Peyer's patch (tissue), 4 donors: ENCODE results near the gene TLR8. TPM values are rescaled to one million over a fixed set of nuclear protein-coding genes. Genes with fewer than 3 reads are reported as not detected.
A peak's percentile ranks its signal among the peaks of the same experiment; 100 is the strongest.

ENCODE experiments used
- DNase-seq, 3 donors: peaks; one replicate each; pipeline ENCODE4 v3.0.0-alpha.2; 2017 to 2019
- H3K27ac ChIP-seq, 4 donors: fragments of 200-600 bp; sonication (generic); one replicate each; pipeline ENCODE4 v1.5.1; 2016 to 2019
- H3K27me3 ChIP-seq, 2 donors: fragments of 200-600 bp; sonication (generic); one replicate each; pipeline ENCODE4 v1.5.1; 2019
- H3K36me3 ChIP-seq, 3 donors: fragments of 200-600 bp; sonication (generic); one replicate each; pipeline ENCODE4 v1.5.1; 2016 to 2019
- H3K4me1 ChIP-seq, 4 donors: fragments of 200-600 bp; sonication (generic); one replicate each; pipeline ENCODE4 v1.5.1; 2016 to 2019
- H3K4me3 ChIP-seq, 4 donors: fragments of 200-600 bp; sonication (generic); 1 replicate in 3 of 4; 2 replicates in 1 of 4; pipeline ENCODE4 v1.5.1; 2016 to 2019; ENCODE audit warnings: mild to moderate bottlenecking in 1 of 4
- H3K9me3 ChIP-seq, 4 donors: fragments of 200-600 bp; sonication (generic); one replicate each; pipeline ENCODE4 v1.5.1; 2016 to 2019; ENCODE audit warnings: mild to moderate bottlenecking in 1 of 4
- POLR2A ChIP-seq, 2 donors: fragments of 450-650 bp; IDR thresholded peaks; one replicate each; pipeline ENCODE4 v1.5.1; 2017; ENCODE audit warnings: antibody characterized with exemption in 2 of 2, mild to moderate bottlenecking in 2 of 2, moderate library complexity in 2 of 2
- total RNA-seq, 4 donors: library from RNA; depleted of rRNA; stranded (reverse); fragments of >200 nt; gene quantifications; one replicate each; pipeline ENCODE4 v1.1.0, GENCODE V29; 2016
- TF ChIP-seq, protein P1 (sequence below), 6 experiments: fragments of 450-650 bp in 4 of 6; fragments of 200-600 bp in 2 of 6; sonication (generic) in 1 of 6; IDR thresholded peaks; one replicate each; pipeline ENCODE4 v1.5.1; 2017 to 2019; ENCODE audit warnings: antibody characterized with exemption in 6 of 6, mild to moderate bottlenecking in 3 of 6, moderate library complexity in 1 of 6

The TLR8 gene
- 1 to 10 TPM in 1 of 4 donors, under 1 TPM in 1, not detected in 2; 0.28 to 1.3 TPM for total RNA-seq

DNA sequence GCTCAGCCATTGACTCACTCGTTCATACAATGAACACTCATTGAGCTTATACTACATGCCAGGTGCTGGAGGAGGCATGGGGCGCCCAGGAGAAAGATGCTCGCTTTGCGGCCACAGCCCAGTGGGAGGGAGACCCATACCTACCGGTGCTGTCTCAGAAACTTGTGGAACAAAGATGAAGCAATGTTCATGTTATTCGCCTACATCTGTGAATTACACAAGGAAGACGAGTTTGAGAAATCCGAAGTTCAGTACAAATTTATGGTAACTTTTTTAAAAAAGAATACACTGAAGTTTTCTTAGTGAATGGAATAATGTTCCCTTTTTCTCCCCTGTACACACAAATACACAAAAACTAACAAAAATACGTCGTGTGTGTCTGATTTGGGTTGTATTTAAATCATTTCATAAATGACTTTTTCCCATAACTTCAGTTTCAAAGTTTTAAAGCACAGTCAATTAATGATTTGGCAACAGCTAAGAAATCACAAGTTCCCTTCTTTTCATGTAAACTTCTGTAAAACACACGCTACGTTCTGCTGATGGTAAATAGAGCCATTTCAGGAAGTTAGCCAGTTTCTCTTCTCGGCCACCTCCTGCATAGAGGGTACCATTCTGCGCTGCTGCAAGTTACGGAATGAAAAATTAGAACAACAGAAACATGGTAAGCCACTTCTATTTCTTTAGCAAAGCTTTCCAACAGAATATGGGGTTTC lies at the start of gene TLR8:
TSS of gene TLR8 (plus strand) at position 575 of the 716 bp plus-strand sequence. CDS start at position 662, 87 bp downstream.
- Histone ChIP-seq H3K4me3 (no peak within 1 kb of the TSS), H3K27me3 (no peaks in the 10 kb centered on the region), H3K27ac (no peak within 1 kb of the TSS), H3K9me3 (no peaks in the 10 kb centered on the region), H3K36me3 (no peaks in the 10 kb centered on the region), H3K4me1 (no peaks in the 10 kb centered on the region)
- DNase-seq: no peak
- TF ChIP-seq, protein P1, sequence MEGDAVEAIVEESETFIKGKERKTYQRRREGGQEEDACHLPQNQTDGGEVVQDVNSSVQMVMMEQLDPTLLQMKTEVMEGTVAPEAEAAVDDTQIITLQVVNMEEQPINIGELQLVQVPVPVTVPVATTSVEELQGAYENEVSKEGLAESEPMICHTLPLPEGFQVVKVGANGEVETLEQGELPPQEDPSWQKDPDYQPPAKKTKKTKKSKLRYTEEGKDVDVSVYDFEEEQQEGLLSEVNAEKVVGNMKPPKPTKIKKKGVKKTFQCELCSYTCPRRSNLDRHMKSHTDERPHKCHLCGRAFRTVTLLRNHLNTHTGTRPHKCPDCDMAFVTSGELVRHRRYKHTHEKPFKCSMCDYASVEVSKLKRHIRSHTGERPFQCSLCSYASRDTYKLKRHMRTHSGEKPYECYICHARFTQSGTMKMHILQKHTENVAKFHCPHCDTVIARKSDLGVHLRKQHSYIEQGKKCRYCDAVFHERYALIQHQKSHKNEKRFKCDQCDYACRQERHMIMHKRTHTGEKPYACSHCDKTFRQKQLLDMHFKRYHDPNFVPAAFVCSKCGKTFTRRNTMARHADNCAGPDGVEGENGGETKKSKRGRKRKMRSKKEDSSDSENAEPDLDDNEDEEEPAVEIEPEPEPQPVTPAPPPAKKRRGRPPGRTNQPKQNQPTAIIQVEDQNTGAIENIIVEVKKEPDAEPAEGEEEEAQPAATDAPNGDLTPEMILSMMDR (IDR thresholded peaks at IDR 0.05): no peak
- TF ChIP-seq POLR2A (IDR thresholded peaks at IDR 0.05): no peak

DNA sequence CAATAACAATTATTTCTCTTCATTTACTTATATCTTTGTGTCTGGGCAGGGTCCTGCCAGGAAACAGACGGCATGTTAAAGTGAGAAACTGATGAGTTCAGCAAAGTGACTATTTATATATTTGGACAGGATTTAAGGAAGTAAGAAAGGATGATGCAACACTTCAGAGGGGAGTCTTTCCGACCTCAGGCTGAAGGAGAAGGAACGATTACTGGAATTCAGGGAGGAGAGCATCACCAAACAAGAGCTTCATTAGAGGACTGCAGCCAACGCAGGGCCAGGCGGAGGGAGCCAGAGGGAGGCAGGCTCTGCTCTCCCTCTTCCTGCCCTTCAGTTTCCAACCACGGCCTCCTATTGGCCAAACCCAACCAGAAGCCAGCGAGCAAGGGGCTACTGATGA lies 41.1 kb upstream of the TLR8 start:
- Histone ChIP-seq H3K4me1 (no peaks in the 10 kb centered on the region), H3K9me3 (no peaks in the 10 kb centered on the region), H3K4me3 (no peak overlapping the region), H3K27me3 (no peaks in the 10 kb centered on the region), H3K27ac (no peak overlapping the region), H3K36me3 (no peaks in the 10 kb centered on the region)
- no peak for TF ChIP-seq POLR2A (IDR thresholded peaks at IDR 0.05)
- TF ChIP-seq, protein P1 (IDR thresholded peaks at IDR 0.05): no peak
- no peak for DNase-seq

DNA sequence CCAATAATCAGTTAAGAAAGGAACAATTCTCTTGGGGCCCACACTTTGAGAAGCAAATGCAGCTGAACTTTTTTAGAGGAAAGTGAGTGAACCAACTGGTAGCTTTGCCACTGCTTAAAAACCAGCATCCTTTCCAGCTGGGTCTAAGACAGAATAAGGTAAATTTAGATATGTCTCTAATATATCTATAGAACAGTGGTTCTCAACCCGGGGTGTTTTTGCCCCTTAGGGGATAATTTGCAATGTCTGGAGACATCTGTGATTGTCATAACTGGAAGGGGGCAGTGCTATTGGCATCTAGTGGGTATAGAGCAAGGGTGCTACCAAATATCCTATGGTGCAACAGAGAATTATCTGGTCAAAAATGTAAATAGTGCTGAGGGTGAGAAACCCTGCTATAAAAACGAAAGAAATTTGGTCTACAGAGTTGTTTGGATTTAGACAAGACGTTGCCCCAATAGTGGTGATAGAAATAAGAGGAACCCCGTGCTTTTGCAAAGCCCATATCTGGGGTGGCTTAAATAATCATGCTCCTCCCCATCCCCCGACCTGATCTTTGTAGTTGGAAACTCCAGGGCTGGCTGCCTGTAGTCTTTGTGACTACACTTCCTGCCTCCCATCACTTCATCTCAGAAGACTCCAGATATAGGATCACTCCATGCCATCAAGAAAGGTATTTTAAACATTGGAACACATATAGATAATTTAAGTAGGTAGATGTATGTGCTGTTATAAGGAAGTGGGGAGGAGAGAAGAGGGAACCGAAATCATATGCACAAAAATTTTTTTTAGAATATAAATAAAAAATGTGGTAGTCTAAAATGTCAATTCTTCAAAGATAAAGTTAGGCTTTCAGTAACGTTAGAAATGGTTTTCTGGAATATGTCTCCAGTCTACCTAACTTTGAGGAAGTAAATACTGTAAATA lies 39.7 kb upstream of the TLR8 start, which contains the start of gene TLR7:
TSS of gene TLR7 (plus strand) at position 622 of the 927 bp plus-strand sequence. CDS start 507 bp downstream, outside the sequence.
- Histone ChIP-seq H3K36me3 (no peaks in the 10 kb centered on the region), H3K27ac (peak within 1 kb of the TSS in 2 of 4 donors; percentile 36 to 55), H3K4me1 (no peaks in the 10 kb centered on the region), H3K27me3 (no peaks in the 10 kb centered on the region), H3K4me3 (peak within 1 kb of the TSS in 2 of 4 donors; percentile 6 to 14), H3K9me3 (no peaks in the 10 kb centered on the region)
- TF ChIP-seq POLR2A (IDR thresholded peaks at IDR 0.05): no peak
- TF ChIP-seq, protein P1 (IDR thresholded peaks at IDR 0.05): no peak
- DNase-seq: peak in 1 of 3 donors; percentile 46

DNA sequence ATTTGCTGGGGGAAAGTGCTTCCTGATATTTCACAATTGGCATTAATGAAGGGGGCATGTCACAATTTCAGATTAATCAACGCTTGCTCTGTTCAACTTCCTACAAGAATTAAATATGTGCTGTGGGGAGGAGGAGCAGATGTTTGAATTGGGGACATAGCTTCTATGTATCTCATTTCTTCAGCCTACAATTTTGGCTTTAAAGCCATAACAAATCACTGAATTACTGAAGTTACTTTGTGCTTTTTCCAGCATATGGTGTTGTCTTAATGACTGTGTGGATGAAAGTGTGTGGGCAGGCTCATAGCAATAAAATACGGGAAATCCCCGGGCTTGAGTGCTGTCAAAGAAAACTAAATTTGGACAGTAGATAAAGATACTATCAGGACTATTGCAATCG lies 38.7 kb upstream of the TLR8 start:
- DNase-seq: no peak
- TF ChIP-seq POLR2A (IDR thresholded peaks at IDR 0.05): no peak
- TF ChIP-seq, protein P1 (IDR thresholded peaks at IDR 0.05): no peak
- H3K27ac ChIP-seq: peak overlapping the region in 2 of 4 donors; percentile 36 to 55
- H3K4me3 ChIP-seq: peak overlapping the region in 1 of 4 donors; percentile 14
- H3K9me3 ChIP-seq: no peaks in the 10 kb centered on the region
- H3K36me3 ChIP-seq: no peaks in the 10 kb centered on the region
- no peaks in the 10 kb centered on the region for H3K4me1 ChIP-seq
- no peaks in the 10 kb centered on the region for H3K27me3 ChIP-seq

DNA sequence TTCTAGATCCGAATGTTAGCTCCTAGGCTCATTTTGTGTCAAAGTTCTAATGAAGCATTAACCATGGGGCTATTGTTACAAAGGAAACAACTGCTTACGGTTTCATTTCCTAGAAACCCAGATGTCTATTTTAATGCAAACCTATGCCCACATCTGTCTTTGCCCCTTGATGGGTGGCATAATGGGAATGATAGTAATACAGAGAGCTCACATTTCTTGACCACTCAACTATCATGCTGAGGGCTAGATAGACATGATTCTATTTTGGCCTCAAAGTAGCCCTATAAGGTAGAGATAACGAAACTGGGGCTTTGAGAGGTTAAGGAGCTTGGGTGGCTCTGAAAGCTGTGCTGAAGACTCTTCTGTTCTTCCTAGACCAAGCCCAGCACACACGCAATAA lies 37.7 kb upstream of the TLR8 start:
- Histone ChIP-seq H3K36me3 (no peaks in the 10 kb centered on the region), H3K4me1 (no peaks in the 10 kb centered on the region), H3K27me3 (no peaks in the 10 kb centered on the region), H3K9me3 (no peaks in the 10 kb centered on the region), H3K4me3 (no peak overlapping the region), H3K27ac (peak overlapping the region in 1 of 4 donors; percentile 55)
- TF ChIP-seq, protein P1 (IDR thresholded peaks at IDR 0.05): no peak
- TF ChIP-seq POLR2A (IDR thresholded peaks at IDR 0.05): no peak
- DNase-seq: no peak
